ENCODE results near the gene STOX2.

DNA sequence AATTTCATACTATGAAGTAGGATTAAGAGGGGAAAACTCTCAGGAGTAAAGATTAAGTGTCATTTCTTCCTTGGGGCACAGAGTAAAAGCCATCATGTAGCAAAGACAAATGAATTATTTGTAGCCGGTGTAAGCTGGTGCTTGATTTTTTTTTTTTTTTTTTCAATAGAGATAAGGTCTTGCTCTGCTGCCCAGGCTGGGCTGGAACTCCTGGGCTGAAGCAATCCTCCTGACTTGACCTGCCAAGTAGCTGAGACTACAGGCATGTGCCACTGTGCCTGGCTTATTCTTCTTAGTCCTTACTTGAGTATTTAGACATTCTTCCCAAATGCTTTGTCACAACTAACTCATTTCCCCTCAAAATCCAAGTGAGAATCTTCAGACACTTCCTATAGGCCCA lies 125.7 kb downstream of the STOX2 start:
- TF ChIP-seq, protein P1, sequence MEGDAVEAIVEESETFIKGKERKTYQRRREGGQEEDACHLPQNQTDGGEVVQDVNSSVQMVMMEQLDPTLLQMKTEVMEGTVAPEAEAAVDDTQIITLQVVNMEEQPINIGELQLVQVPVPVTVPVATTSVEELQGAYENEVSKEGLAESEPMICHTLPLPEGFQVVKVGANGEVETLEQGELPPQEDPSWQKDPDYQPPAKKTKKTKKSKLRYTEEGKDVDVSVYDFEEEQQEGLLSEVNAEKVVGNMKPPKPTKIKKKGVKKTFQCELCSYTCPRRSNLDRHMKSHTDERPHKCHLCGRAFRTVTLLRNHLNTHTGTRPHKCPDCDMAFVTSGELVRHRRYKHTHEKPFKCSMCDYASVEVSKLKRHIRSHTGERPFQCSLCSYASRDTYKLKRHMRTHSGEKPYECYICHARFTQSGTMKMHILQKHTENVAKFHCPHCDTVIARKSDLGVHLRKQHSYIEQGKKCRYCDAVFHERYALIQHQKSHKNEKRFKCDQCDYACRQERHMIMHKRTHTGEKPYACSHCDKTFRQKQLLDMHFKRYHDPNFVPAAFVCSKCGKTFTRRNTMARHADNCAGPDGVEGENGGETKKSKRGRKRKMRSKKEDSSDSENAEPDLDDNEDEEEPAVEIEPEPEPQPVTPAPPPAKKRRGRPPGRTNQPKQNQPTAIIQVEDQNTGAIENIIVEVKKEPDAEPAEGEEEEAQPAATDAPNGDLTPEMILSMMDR (IDR thresholded peaks at IDR 0.05) = no peak
- TF ChIP-seq POLR2A (IDR thresholded peaks at IDR 0.05) = no peak

Data from Peyer's patch (tissue), 4 donors.